HepG2 (cell line): Measurements from ENCODE around the gene SDC4. TPM values are rescaled to one million over a fixed set of nuclear protein-coding genes. Genes with fewer than 3 reads are reported as not detected.

Source experiments
- AHR ChIP-seq: IDR thresholded peaks from 2 replicates; pipeline ENCODE4 v1.6.1; 2018; ENCODE audit warnings: missing genetic modification reagents, missing compliant biosample characterization
- CHD4 ChIP-seq: fragments of 200-600 bp; sonication (generic); IDR thresholded peaks from 2 replicates; pipeline ENCODE4 v1.7.0; 2017; ENCODE audit warnings: mild to moderate bottlenecking, low read length, borderline replicate concordance
- FOXP4 ChIP-seq: sonication (generic); formaldehyde crosslinking; IDR thresholded peaks from 2 replicates; pipeline ENCODE4 v1.4.0; 2020; ENCODE audit warnings: missing genetic modification reagents
- GLI4 ChIP-seq: sonication (generic); formaldehyde crosslinking; IDR thresholded peaks from 2 replicates; pipeline ENCODE4 v1.5.1; 2020; ENCODE audit warnings: missing genetic modification reagents, mild to moderate bottlenecking, moderate library complexity, borderline replicate concordance
- HDAC2 ChIP-seq: sonication (generic); formaldehyde crosslinking; IDR thresholded peaks from 2 replicates; pipeline ENCODE4 v1.4.0; 2020; ENCODE audit warnings: missing genetic modification reagents
- HIVEP1 ChIP-seq: sonication (generic); formaldehyde crosslinking; IDR thresholded peaks from 2 replicates; pipeline ENCODE4 v1.4.0; 2020; ENCODE audit warnings: mild to moderate bottlenecking, missing genetic modification reagents
- IKZF1 ChIP-seq: fragments of 450-650 bp; IDR thresholded peaks from 2 replicates; pipeline ENCODE4 v1.7.1; 2016
- JDP2 ChIP-seq: sonication (generic); formaldehyde crosslinking; IDR thresholded peaks from 2 replicates; pipeline ENCODE4 v1.8.1; 2022; ENCODE audit warnings: missing genetic modification reagents, borderline replicate concordance
- PRDM4 ChIP-seq: sonication (generic); formaldehyde crosslinking; IDR thresholded peaks from 2 replicates; pipeline ENCODE4 v1.9.0; 2021; ENCODE audit warnings: missing genetic modification reagents, borderline replicate concordance
- RFXAP ChIP-seq: sonication (generic); formaldehyde crosslinking; IDR thresholded peaks from 2 replicates; pipeline ENCODE4 v1.4.0; 2020; ENCODE audit warnings: missing genetic modification reagents, borderline replicate concordance
- SP5 ChIP-seq: IDR thresholded peaks from 2 replicates; pipeline ENCODE4 v1.6.1; 2016; ENCODE audit warnings: low read depth, borderline replicate concordance
- SPEN ChIP-seq: sonication (generic); formaldehyde crosslinking; IDR thresholded peaks from 2 replicates; pipeline ENCODE4 v1.5.1; 2020; ENCODE audit warnings: low read depth, mild to moderate bottlenecking, missing genetic modification reagents
- ZNF18 ChIP-seq: sonication (generic); formaldehyde crosslinking; IDR thresholded peaks from 2 replicates; pipeline ENCODE4 v1.8.0; 2022; ENCODE audit warnings: mild to moderate bottlenecking, missing genetic modification reagents; ENCODE audit not compliant: insufficient replicate concordance
- ZNF607 ChIP-seq: sonication (generic); formaldehyde crosslinking; IDR thresholded peaks from 2 replicates; pipeline ENCODE4 v1.5.1; 2020; ENCODE audit warnings: missing genetic modification reagents, mild to moderate bottlenecking, borderline replicate concordance
- ZNF639 ChIP-seq: conservative IDR thresholded peaks from 2 replicates; pipeline ENCODE4 v1.6.1; 2018; ENCODE audit warnings: missing genetic modification reagents
- ZNF709 ChIP-seq: sonication (generic); formaldehyde crosslinking; IDR thresholded peaks from 2 replicates; pipeline ENCODE4 v1.5.0; 2020; ENCODE audit warnings: mild to moderate bottlenecking, missing genetic modification reagents
- ZNF749 ChIP-seq: sonication (generic); formaldehyde crosslinking; IDR thresholded peaks from 2 replicates; pipeline ENCODE4 v1.8.0; 2022; ENCODE audit warnings: mild to moderate bottlenecking, missing genetic modification reagents, moderate library complexity, borderline replicate concordance
- ZNF781 ChIP-seq: sonication (generic); formaldehyde crosslinking; IDR thresholded peaks from 2 replicates; pipeline ENCODE4 v1.5.1; 2020; ENCODE audit warnings: borderline replicate concordance, mild to moderate bottlenecking, missing genetic modification reagents; ENCODE audit errors: not compliant biosample characterization
- ZNF788 ChIP-seq: sonication (generic); formaldehyde crosslinking; IDR thresholded peaks from 2 replicates; pipeline ENCODE4 v1.5.0; 2020; ENCODE audit warnings: mild to moderate bottlenecking, missing genetic modification reagents, borderline replicate concordance
- ZSCAN22 ChIP-seq: sonication (generic); formaldehyde crosslinking; IDR thresholded peaks from 2 replicates; pipeline ENCODE4 v1.4.0; 2020; ENCODE audit warnings: mild to moderate bottlenecking, missing genetic modification reagents
- polyA plus RNA-seq, 8 experiments: library from polyadenylated mRNA; depleted of rRNA in 3 of 8; stranded (reverse) in 7 of 8; unstranded in 1 of 8; fragments of >200 nt; fragmentation: Illumina TruSeq in 4 of 8; extraction: Trizol in 4 of 8; gene quantifications; 2 replicates each; pipeline versions ENCODE4 v1.2.1 to v1.2.3, GENCODE V29; 2011 to 2016; ENCODE audit warnings: low read depth in 4 of 8, missing spikeins in 1 of 8, mixed read lengths in 1 of 8; ENCODE audit not compliant: insufficient read depth in 1 of 8
- total RNA-seq, 5 experiments: library from RNA; depleted of rRNA; stranded (reverse); fragments of >200 nt; fragmentation: Illumina TruSeq; extraction: Trizol; gene quantifications; 2 replicates each; pipeline ENCODE4 v1.2.3, GENCODE V29; 2016; ENCODE audit warnings: low read depth in 1 of 5

Gene SDC4
- total and polyA plus RNA-seq, 2 of the 13 experiments (the other 11 are each of a cell fraction or from before 2014, with no cell fraction given) = 49.0 to 65.1 TPM

- TF ChIP-seq ZNF639 (CRISPR knock-in tag) = no peak
- no peak for TF ChIP-seq ZNF781
- no peak for TF ChIP-seq ZNF18 (CRISPR knock-in tag)
- peak; percentile 25; the same call in 1 of the 2 replicates for TF ChIP-seq HDAC2
- TF ChIP-seq HIVEP1 (CRISPR knock-in tag) = no peak; the same call in 1 of the 2 replicates
- TF ChIP-seq ZNF607 = no peak
- no peak for TF ChIP-seq ZNF709
- TF ChIP-seq PRDM4 = no peak
- TF ChIP-seq SP5 = peak; percentile 72
- no peak for TF ChIP-seq RFXAP (CRISPR knock-in tag)
- TF ChIP-seq IKZF1 = no peak
- no peak for TF ChIP-seq GLI4 (CRISPR knock-in tag)
- no peak for TF ChIP-seq JDP2 (CRISPR knock-in tag)
- TF ChIP-seq ZNF788 (CRISPR knock-in tag) = 0 out of 2 replicates have a peak, but pooled peaks have one; percentile 58
- TF ChIP-seq AHR (CRISPR knock-in tag) = no peak
- peak; percentile 16; the same call in 1 of the 2 replicates for TF ChIP-seq SPEN (CRISPR knock-in tag)
- TF ChIP-seq CHD4 = peak; percentile 78
- 0 out of 2 replicates have a peak, but pooled peaks have one; percentile 12 for TF ChIP-seq ZNF749 (CRISPR knock-in tag)
- peak; percentile 67; the same call in 1 of the 2 replicates for TF ChIP-seq FOXP4 (CRISPR knock-in tag)
- TF ChIP-seq ZSCAN22 (CRISPR knock-in tag) = 0 out of 2 replicates have a peak, but pooled peaks have one; percentile 61
Observed at GRCh38 chr20:45343532-45344167, 4.6 kb downstream of the SDC4 start (continued).
